K562 (cell line): ENCODE results near the gene NME2.
"Not testable (repeated sequence)": the region's sequence is repeated elsewhere in the genome, so short reads cannot be mapped to it uniquely, and the experiment has no call there.

Source experiments
- CREBBP ChIP-seq: IDR thresholded peaks from one replicate; pipeline ENCODE4 v1.6.1; 2012; ENCODE audit warnings: low read depth, mild to moderate bottlenecking, control low read depth, inconsistent platforms, low read length
- CTCF ChIP-seq, 3 experiments: IDR thresholded peaks in 2 of 3; conservative IDR thresholded peaks in 1 of 3; 2 replicates each; pipeline ENCODE4 v1.5.1; 2011 to 2012; ENCODE audit warnings: low read length in 3 of 3, mild to moderate bottlenecking in 3 of 3, control low read depth in 2 of 3, improper control_type of control experiment in 1 of 3, inconsistent platforms in 1 of 3, low read depth in 1 of 3, mixed read lengths in 1 of 3, moderate library complexity in 1 of 3; ENCODE audit not compliant: insufficient read depth in 2 of 3
- EZH2 ChIP-seq: IDR thresholded peaks from 2 replicates; pipeline ENCODE4 v1.6.1; 2012; ENCODE audit warnings: low read depth, mild to moderate bottlenecking, inconsistent platforms, low read length, borderline replicate concordance
- FOXM1 ChIP-seq, 2 experiments: fragments of 450-650 bp in 1 of 2; sonication (generic) in 1 of 2; formaldehyde crosslinking in 1 of 2; IDR thresholded peaks; 2 replicates each; pipeline versions ENCODE4 v1.6.1 to v1.9.0; 2017 to 2022; ENCODE audit warnings: low read depth in 2 of 2, mild to moderate bottlenecking in 2 of 2, missing genetic modification reagents in 1 of 2, moderate library complexity in 1 of 2
- MAFF ChIP-seq: IDR thresholded peaks from 2 replicates; pipeline ENCODE4 v1.6.1; 2012; ENCODE audit warnings: low read length, improper control_type of control experiment
- POLR2AphosphoS5 ChIP-seq: IDR thresholded peaks from 2 replicates; pipeline ENCODE4 v1.6.1; 2011; ENCODE audit warnings: mild to moderate bottlenecking, low read depth, low read length, moderate library complexity; ENCODE audit not compliant: control insufficient read depth, insufficient read depth
- ZNF780A ChIP-seq: fragments of 250-450 bp; sonication (Bioruptor Pico); IDR thresholded peaks from 2 replicates; pipeline ENCODE4 v1.5.0; 2021; ENCODE audit warnings: mild to moderate bottlenecking
- TF ChIP-seq, protein P1 (sequence below), 2 experiments: fragments of 450-650 bp; formaldehyde crosslinking in 1 of 2; IDR thresholded peaks; 2 replicates each; pipeline versions ENCODE4 v1.4.0 to v1.6.1; 2014 to 2020; ENCODE audit warnings: mild to moderate bottlenecking in 2 of 2, borderline replicate concordance in 1 of 2, low read depth in 1 of 2
- TF ChIP-seq, protein P2 (sequence below), 2 experiments: fragments of 450-650 bp in 1 of 2; sonication (generic) in 1 of 2; formaldehyde crosslinking; conservative IDR thresholded peaks; 2 replicates each; pipeline versions ENCODE4 v1.4.0 to v1.8.1; 2020 to 2022; ENCODE audit warnings: mild to moderate bottlenecking in 1 of 2, missing genetic modification reagents in 1 of 2
- TF ChIP-seq, protein P3 (sequence below): sonication (generic); formaldehyde crosslinking; IDR thresholded peaks from 2 replicates; pipeline ENCODE4 v1.8.0; 2023; ENCODE audit warnings: mild to moderate bottlenecking, missing genetic modification reagents

DNA sequence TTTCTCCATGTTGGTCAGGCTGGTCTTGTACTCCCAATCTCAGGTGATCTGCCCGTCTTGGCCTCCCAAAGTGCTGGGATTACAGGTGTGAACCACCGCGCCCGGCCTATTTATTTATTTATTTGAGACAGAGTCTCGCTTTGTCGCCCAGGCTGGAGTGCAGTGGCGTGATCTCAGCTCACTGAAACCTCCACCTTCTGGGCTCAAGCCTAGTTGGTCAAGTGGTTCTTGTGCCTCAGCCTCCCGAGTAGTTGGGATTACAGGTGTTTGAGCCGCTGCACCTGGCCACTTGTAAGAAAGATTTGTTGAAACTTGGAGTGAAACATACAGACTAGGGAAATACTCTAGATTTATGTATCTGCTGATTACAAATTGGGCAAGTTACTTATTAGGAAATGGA, 5.8 kb downstream of the NME2 start:
- not testable (repeated sequence) for TF ChIP-seq CTCF (IDR thresholded peaks at IDR 0.05 in 2 of 3, conservative IDR thresholded peaks at IDR 0.05 in 1 of 3; ENCODE audit: insufficient read depth in 2 of 3, low read depth in 1 of 3, low read length in 3 of 3); FOXM1 (IDR thresholded peaks at IDR 0.05; ENCODE audit: low read depth); FOXM1 (CRISPR knock-in tag; IDR thresholded peaks at IDR 0.05; ENCODE audit: low read depth); ZNF780A (CRISPR knock-in tag); CREBBP; EZH2; MAFF; POLR2AphosphoS5
- TF ChIP-seq, protein P1, sequence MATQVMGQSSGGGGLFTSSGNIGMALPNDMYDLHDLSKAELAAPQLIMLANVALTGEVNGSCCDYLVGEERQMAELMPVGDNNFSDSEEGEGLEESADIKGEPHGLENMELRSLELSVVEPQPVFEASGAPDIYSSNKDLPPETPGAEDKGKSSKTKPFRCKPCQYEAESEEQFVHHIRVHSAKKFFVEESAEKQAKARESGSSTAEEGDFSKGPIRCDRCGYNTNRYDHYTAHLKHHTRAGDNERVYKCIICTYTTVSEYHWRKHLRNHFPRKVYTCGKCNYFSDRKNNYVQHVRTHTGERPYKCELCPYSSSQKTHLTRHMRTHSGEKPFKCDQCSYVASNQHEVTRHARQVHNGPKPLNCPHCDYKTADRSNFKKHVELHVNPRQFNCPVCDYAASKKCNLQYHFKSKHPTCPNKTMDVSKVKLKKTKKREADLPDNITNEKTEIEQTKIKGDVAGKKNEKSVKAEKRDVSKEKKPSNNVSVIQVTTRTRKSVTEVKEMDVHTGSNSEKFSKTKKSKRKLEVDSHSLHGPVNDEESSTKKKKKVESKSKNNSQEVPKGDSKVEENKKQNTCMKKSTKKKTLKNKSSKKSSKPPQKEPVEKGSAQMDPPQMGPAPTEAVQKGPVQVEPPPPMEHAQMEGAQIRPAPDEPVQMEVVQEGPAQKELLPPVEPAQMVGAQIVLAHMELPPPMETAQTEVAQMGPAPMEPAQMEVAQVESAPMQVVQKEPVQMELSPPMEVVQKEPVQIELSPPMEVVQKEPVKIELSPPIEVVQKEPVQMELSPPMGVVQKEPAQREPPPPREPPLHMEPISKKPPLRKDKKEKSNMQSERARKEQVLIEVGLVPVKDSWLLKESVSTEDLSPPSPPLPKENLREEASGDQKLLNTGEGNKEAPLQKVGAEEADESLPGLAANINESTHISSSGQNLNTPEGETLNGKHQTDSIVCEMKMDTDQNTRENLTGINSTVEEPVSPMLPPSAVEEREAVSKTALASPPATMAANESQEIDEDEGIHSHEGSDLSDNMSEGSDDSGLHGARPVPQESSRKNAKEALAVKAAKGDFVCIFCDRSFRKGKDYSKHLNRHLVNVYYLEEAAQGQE (IDR thresholded peaks at IDR 0.05; ENCODE audit: borderline replicate concordance): not testable (repeated sequence)
- TF ChIP-seq, protein P1 (CRISPR knock-in tag; IDR thresholded peaks at IDR 0.05; ENCODE audit: low read depth): not testable (repeated sequence)
- TF ChIP-seq, protein P2, sequence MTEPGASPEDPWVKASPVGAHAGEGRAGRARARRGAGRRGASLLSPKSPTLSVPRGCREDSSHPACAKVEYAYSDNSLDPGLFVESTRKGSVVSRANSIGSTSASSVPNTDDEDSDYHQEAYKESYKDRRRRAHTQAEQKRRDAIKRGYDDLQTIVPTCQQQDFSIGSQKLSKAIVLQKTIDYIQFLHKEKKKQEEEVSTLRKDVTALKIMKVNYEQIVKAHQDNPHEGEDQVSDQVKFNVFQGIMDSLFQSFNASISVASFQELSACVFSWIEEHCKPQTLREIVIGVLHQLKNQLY (CRISPR knock-in tag; conservative IDR thresholded peaks at IDR 0.05): not testable (repeated sequence)
- TF ChIP-seq, protein P3, sequence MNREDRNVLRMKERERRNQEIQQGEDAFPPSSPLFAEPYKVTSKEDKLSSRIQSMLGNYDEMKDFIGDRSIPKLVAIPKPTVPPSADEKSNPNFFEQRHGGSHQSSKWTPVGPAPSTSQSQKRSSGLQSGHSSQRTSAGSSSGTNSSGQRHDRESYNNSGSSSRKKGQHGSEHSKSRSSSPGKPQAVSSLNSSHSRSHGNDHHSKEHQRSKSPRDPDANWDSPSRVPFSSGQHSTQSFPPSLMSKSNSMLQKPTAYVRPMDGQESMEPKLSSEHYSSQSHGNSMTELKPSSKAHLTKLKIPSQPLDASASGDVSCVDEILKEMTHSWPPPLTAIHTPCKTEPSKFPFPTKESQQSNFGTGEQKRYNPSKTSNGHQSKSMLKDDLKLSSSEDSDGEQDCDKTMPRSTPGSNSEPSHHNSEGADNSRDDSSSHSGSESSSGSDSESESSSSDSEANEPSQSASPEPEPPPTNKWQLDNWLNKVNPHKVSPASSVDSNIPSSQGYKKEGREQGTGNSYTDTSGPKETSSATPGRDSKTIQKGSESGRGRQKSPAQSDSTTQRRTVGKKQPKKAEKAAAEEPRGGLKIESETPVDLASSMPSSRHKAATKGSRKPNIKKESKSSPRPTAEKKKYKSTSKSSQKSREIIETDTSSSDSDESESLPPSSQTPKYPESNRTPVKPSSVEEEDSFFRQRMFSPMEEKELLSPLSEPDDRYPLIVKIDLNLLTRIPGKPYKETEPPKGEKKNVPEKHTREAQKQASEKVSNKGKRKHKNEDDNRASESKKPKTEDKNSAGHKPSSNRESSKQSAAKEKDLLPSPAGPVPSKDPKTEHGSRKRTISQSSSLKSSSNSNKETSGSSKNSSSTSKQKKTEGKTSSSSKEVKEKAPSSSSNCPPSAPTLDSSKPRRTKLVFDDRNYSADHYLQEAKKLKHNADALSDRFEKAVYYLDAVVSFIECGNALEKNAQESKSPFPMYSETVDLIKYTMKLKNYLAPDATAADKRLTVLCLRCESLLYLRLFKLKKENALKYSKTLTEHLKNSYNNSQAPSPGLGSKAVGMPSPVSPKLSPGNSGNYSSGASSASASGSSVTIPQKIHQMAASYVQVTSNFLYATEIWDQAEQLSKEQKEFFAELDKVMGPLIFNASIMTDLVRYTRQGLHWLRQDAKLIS (CRISPR knock-in tag): not testable (repeated sequence)
